ENCODE results near the gene MTCH2. TPM values are rescaled to one million over a fixed set of nuclear protein-coding genes. Genes with fewer than 3 reads are reported as not detected.

MTCH2 gene
- total RNA-seq, 1 experiment from 2014 or later, result 138 TPM

DNA sequence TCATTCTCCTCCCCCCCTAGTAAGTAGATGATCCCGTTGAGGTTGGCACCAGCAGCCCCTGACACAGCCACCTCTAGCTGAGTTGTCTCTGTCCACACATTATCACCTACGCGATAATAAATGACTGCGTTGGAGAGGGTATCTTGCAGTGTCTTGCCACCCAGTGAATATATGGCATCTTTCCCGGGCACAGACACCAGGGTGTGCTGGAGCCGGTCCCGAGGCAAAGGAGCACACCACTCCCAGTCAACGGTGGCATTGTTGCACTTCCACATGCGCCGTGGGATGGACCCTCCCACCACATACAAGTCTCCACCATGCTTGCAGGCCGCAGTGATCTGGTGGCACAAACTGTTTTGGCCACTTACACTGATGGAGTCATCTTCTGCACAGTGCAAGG is 69.0 kb downstream of the MTCH2 start:
- ATAC-seq (no peak), DNase-seq (ENCODE audit: low read depth, low spot score) (no peak)
- Histone ChIP-seq H3K27ac (ENCODE audit: low read depth, low read length) (no peak overlapping the region), H3K36me3 (ENCODE audit: control insufficient read depth in 1 of 2, insufficient read depth in 2 of 2, low read length in 2 of 2) (peaks cover 43 to 52% of the 10 kb centered on the region in 2 experiments; a peak in 3 of 4 replicates), H2AFZ (ENCODE audit: low read depth, low read length, poor library complexity, severe bottlenecking) (no peak overlapping the region), H3K4me1 (ENCODE audit: control insufficient read depth in 1 of 2, insufficient read depth in 2 of 2, low read length in 2 of 2) (peaks cover 6 to 14% of the 10 kb centered on the region in 2 experiments), H3K4me3 (replicated peaks in 1 of 2; ENCODE audit: low read depth in 1 of 2, low read length in 2 of 2) (no peak overlapping the region), H3K9me2 (ENCODE audit: insufficient read depth) (no peaks in the 10 kb centered on the region), H3K27me3 (ENCODE audit: insufficient read depth, low read length) (no peaks in the 10 kb centered on the region), H3K79me2 (ENCODE audit: insufficient read depth, low read length) (peaks cover 77% of the 10 kb centered on the region), H3K9ac (ENCODE audit: low read length) (no peak overlapping the region), H3K9me3 (ENCODE audit: control insufficient read depth in 1 of 2, insufficient read depth in 1 of 2, low read depth in 1 of 2, low read length in 2 of 2) (no peaks in the 10 kb centered on the region), H4K20me1 (ENCODE audit: insufficient read depth) (no peaks in the 10 kb centered on the region), H3K4me2 (ENCODE audit: low read length) (no peak overlapping the region)
- TF ChIP-seq POLR2A (IDR thresholded peaks at IDR 0.05; ENCODE audit: borderline replicate concordance, extremely low read depth, insufficient read depth, insufficient read length) (no peak), EGR1 (IDR thresholded peaks at IDR 0.05; ENCODE audit: low read depth) (no peak), CBX3 (IDR thresholded peaks at IDR 0.05; ENCODE audit: low read depth) (no peak), EZH2 (IDR thresholded peaks at IDR 0.05) (no peak), TCF7L2 (IDR thresholded peaks at IDR 0.05; ENCODE audit: borderline replicate concordance, extremely low read depth, insufficient read depth, insufficient read length) (no peak), CEBPB (IDR thresholded peaks at IDR 0.05; ENCODE audit: low read depth) (no peak), SRF (IDR thresholded peaks at IDR 0.05; ENCODE audit: low read depth) (no peak), JUND (IDR thresholded peaks at IDR 0.05) (no peak), SP1 (IDR thresholded peaks at IDR 0.05; ENCODE audit: low read depth) (no peak), ZNF274 (IDR thresholded peaks at IDR 0.05; ENCODE audit: low read depth, low read length) (no peak), REST (IDR thresholded peaks at IDR 0.05; ENCODE audit: low read depth) (no peak), FOSL1 (IDR thresholded peaks at IDR 0.05; ENCODE audit: low read depth) (no peak), YY1 (IDR thresholded peaks at IDR 0.05; ENCODE audit: extremely low read depth, insufficient replicate concordance, low read depth, low read length) (no peak), ZFX (IDR thresholded peaks at IDR 0.05) (no peak), EZH2phosphoT487 (IDR thresholded peaks at IDR 0.05; ENCODE audit: borderline replicate concordance) (no peak), RAD21 (IDR thresholded peaks at IDR 0.05; ENCODE audit: low read depth) (no peak)
- TF ChIP-seq, protein P1, sequence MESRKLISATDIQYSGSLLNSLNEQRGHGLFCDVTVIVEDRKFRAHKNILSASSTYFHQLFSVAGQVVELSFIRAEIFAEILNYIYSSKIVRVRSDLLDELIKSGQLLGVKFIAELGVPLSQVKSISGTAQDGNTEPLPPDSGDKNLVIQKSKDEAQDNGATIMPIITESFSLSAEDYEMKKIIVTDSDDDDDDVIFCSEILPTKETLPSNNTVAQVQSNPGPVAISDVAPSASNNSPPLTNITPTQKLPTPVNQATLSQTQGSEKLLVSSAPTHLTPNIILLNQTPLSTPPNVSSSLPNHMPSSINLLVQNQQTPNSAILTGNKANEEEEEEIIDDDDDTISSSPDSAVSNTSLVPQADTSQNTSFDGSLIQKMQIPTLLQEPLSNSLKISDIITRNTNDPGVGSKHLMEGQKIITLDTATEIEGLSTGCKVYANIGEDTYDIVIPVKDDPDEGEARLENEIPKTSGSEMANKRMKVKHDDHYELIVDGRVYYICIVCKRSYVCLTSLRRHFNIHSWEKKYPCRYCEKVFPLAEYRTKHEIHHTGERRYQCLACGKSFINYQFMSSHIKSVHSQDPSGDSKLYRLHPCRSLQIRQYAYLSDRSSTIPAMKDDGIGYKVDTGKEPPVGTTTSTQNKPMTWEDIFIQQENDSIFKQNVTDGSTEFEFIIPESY (IDR thresholded peaks at IDR 0.05; ENCODE audit: extremely low read depth, insufficient replicate concordance, low read length), result no peak
- TF ChIP-seq, protein P2, sequence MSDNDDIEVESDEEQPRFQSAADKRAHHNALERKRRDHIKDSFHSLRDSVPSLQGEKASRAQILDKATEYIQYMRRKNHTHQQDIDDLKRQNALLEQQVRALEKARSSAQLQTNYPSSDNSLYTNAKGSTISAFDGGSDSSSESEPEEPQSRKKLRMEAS (IDR thresholded peaks at IDR 0.05), result no peak
- ChIA-PET CTCF (no interaction called here), POLR2A (no interaction called here), RAD21 (ENCODE audit: low non-redundant PET in 1 of 2, low total read pairs in 2 of 2, uncharacterized antibody in 2 of 2, unreplicated experiment in 2 of 2) (no interaction called here)
- BruUV-seq (replicated peaks), result no TSS peak
- intact Hi-C loops (cut with micrococcal nuclease), result no loop called here

All from HCT116 (cell line).